ENCODE measurements around the gene IBSP.

Gene IBSP

GRCh38 chr4:87824352-87824751 is 25.0 kb downstream of the IBSP start:
- Histone ChIP-seq H3K27me3 (replicated peaks; ENCODE audit: control insufficient read depth, insufficient read depth, low read length) (no peaks in the 10 kb centered on the region), H3K36me3 (ENCODE audit: control insufficient read depth, insufficient read depth, low read length) (no peaks in the 10 kb centered on the region), H3K4me3 (replicated peaks; ENCODE audit: low read depth, low read length) (no peak overlapping the region)
- no peak for DNase-seq (ENCODE audit: extremely low read depth, insufficient read length)
- no peak for TF ChIP-seq CTCF (IDR thresholded peaks at IDR 0.05; ENCODE audit: insufficient read depth, low read length, poor library complexity, severe bottlenecking)

- TF ChIP-seq CTCF (IDR thresholded peaks at IDR 0.05; ENCODE audit: insufficient read depth, low read length, poor library complexity, severe bottlenecking), result no peak
- H3K36me3 ChIP-seq (ENCODE audit: control insufficient read depth, insufficient read depth, low read length), result no peaks in the 10 kb centered on the region
- H3K27me3 ChIP-seq (replicated peaks; ENCODE audit: control insufficient read depth, insufficient read depth, low read length), result no peaks in the 10 kb centered on the region; the same call in 1 of the 2 replicates
- no peak for DNase-seq (ENCODE audit: extremely low read depth, insufficient read length)
- no peak within 1 kb of the TSS for H3K4me3 ChIP-seq (replicated peaks; ENCODE audit: low read depth, low read length)
Measured at GRCh38 chr4:87832669-87833068, 33.3 kb downstream of the IBSP start, which contains the start of gene MEPE. TSS of gene MEPE (plus strand) at chr4:87832969. CDS start at chr4:87834715, 1,746 bp downstream.

GRCh38 chr4:87834401-87834800 is 35.0 kb downstream of the IBSP start:
- Histone ChIP-seq H3K27me3 (replicated peaks; ENCODE audit: control insufficient read depth, insufficient read depth, low read length) (no peaks in the 10 kb centered on the region; the same call in 1 of the 2 replicates), H3K4me3 (replicated peaks; ENCODE audit: low read depth, low read length) (no peak overlapping the region)

GRCh38 chr4:87835197-87835596 is 35.8 kb downstream of the IBSP start:
- no peak for DNase-seq (ENCODE audit: extremely low read depth, insufficient read length)
- H3K36me3 ChIP-seq (ENCODE audit: control insufficient read depth, insufficient read depth, low read length), result no peaks in the 10 kb centered on the region
- H3K27me3 ChIP-seq (replicated peaks; ENCODE audit: control insufficient read depth, insufficient read depth, low read length), result no peaks in the 10 kb centered on the region; the same call in 1 of the 2 replicates
- no peak overlapping the region for H3K4me3 ChIP-seq (replicated peaks; ENCODE audit: low read depth, low read length)
- no peak for TF ChIP-seq CTCF (IDR thresholded peaks at IDR 0.05; ENCODE audit: insufficient read depth, low read length, poor library complexity, severe bottlenecking)

More at GRCh38 chr4:87834401-87834800, 35.0 kb downstream of the IBSP start:
- no peak for DNase-seq (ENCODE audit: extremely low read depth, insufficient read length)
- no peaks in the 10 kb centered on the region for H3K36me3 ChIP-seq (ENCODE audit: control insufficient read depth, insufficient read depth, low read length)
- no peak for TF ChIP-seq CTCF (IDR thresholded peaks at IDR 0.05; ENCODE audit: insufficient read depth, low read length, poor library complexity, severe bottlenecking)

- H3K27me3 ChIP-seq (replicated peaks; ENCODE audit: control insufficient read depth, insufficient read depth, low read length), result no peaks in the 10 kb centered on the region; the same call in 1 of the 2 replicates
- H3K4me3 ChIP-seq (replicated peaks; ENCODE audit: low read depth, low read length), result no peak overlapping the region
- TF ChIP-seq CTCF (IDR thresholded peaks at IDR 0.05; ENCODE audit: insufficient read depth, low read length, poor library complexity, severe bottlenecking), result no peak
- H3K36me3 ChIP-seq (ENCODE audit: control insufficient read depth, insufficient read depth, low read length), result no peaks in the 10 kb centered on the region
- DNase-seq (ENCODE audit: extremely low read depth, insufficient read length), result no peak
Measured at GRCh38 chr4:87835743-87836142, 36.4 kb downstream of the IBSP start.

GRCh38 chr4:87838205-87838604 is 38.9 kb downstream of the IBSP start:
- H3K27me3 ChIP-seq (replicated peaks; ENCODE audit: control insufficient read depth, insufficient read depth, low read length), result no peaks in the 10 kb centered on the region; the same call in 1 of the 2 replicates
- H3K36me3 ChIP-seq (ENCODE audit: control insufficient read depth, insufficient read depth, low read length), result no peaks in the 10 kb centered on the region
- TF ChIP-seq CTCF (IDR thresholded peaks at IDR 0.05; ENCODE audit: insufficient read depth, low read length, poor library complexity, severe bottlenecking), result peak; percentile 50
- DNase-seq (ENCODE audit: extremely low read depth, insufficient read length), result no peak
- no peak overlapping the region for H3K4me3 ChIP-seq (replicated peaks; ENCODE audit: low read depth, low read length)
